Measurements from ENCODE around the gene NR3C1.

GRCh38 chr5:143271431-143271830 lies 132.1 kb downstream of the NR3C1 start:
- no peak for TF ChIP-seq CTCF (IDR thresholded peaks at IDR 0.05)
- TF ChIP-seq EZH2phosphoT487 (IDR thresholded peaks at IDR 0.05): no peak
- no peak for TF ChIP-seq EZH2 (IDR thresholded peaks at IDR 0.05)

All from neural progenitor cell (in vitro differentiated cells).